ENCODE data around the gene PRKN.

PRKN gene

GRCh38 chr6:162651505-162651904 lies 76.1 kb downstream of the PRKN start:
- intact Hi-C loops (cut with DNase I; ENCODE audit: low total_unique reads) = no loop called here

GRCh38 chr6:162649271-162649670 lies 78.3 kb downstream of the PRKN start:
- Histone ChIP-seq H3K27me3 (no peaks in the 10 kb centered on the region), H3K4me3 (no peak overlapping the region), H3K9me3 (no peaks in the 10 kb centered on the region), H3K4me1 (no peaks in the 10 kb centered on the region), H3K36me3 (no peaks in the 10 kb centered on the region), H3K27ac (no peak overlapping the region)
- TF ChIP-seq, protein P1, sequence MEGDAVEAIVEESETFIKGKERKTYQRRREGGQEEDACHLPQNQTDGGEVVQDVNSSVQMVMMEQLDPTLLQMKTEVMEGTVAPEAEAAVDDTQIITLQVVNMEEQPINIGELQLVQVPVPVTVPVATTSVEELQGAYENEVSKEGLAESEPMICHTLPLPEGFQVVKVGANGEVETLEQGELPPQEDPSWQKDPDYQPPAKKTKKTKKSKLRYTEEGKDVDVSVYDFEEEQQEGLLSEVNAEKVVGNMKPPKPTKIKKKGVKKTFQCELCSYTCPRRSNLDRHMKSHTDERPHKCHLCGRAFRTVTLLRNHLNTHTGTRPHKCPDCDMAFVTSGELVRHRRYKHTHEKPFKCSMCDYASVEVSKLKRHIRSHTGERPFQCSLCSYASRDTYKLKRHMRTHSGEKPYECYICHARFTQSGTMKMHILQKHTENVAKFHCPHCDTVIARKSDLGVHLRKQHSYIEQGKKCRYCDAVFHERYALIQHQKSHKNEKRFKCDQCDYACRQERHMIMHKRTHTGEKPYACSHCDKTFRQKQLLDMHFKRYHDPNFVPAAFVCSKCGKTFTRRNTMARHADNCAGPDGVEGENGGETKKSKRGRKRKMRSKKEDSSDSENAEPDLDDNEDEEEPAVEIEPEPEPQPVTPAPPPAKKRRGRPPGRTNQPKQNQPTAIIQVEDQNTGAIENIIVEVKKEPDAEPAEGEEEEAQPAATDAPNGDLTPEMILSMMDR (IDR thresholded peaks at IDR 0.05) = no peak
- DNase-seq = no peak
- intact Hi-C loops (cut with DNase I; ENCODE audit: low total_unique reads) = no loop called here

More at GRCh38 chr6:162651505-162651904, 76.1 kb downstream of the PRKN start:
- TF ChIP-seq, protein P1 (IDR thresholded peaks at IDR 0.05) = no peak
- Histone ChIP-seq H3K36me3 (no peaks in the 10 kb centered on the region), H3K9me3 (no peaks in the 10 kb centered on the region), H3K4me1 (no peaks in the 10 kb centered on the region), H3K4me3 (no peak overlapping the region), H3K27ac (no peak overlapping the region), H3K27me3 (no peaks in the 10 kb centered on the region)
- no peak for DNase-seq

- intact Hi-C loops (cut with DNase I; ENCODE audit: low total_unique reads) = no loop called here
These were observed 83.4 kb downstream of the PRKN start for GRCh38 chr6:162644153-162644552.

DNA sequence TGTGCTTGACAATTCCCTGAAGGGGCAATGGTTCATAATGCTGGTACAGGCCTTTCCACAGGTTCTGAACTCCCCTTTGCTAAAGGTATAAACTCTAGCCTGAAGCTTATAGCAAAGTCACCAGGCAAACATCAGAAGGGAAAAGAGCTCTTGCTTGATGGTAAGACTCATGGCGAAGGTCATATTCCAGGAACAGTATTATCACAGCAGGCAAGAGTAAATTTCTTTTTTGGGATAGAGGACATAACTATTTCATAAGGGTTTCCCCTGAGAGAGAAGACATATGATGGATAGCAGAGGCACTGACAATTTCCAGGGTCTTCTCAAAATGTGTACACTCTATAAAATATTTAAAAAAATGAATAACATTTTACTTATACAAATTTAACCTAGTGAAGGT lies 86.8 kb downstream of the PRKN start:
- no peaks in the 10 kb centered on the region for H3K9me3 ChIP-seq

More at GRCh38 chr6:162644153-162644552, 83.4 kb downstream of the PRKN start:
- no peak overlapping the region for H3K4me3 ChIP-seq
- H3K27me3 ChIP-seq = no peaks in the 10 kb centered on the region
- no peaks in the 10 kb centered on the region for H3K9me3 ChIP-seq
- TF ChIP-seq, protein P1 (IDR thresholded peaks at IDR 0.05) = no peak
- peaks cover 0 to 3% (median 0%) of the 10 kb centered on the region in 4 donors for H3K4me1 ChIP-seq
- DNase-seq = no peak
- H3K27ac ChIP-seq = no peak overlapping the region
- no peaks in the 10 kb centered on the region for H3K36me3 ChIP-seq

DNA sequence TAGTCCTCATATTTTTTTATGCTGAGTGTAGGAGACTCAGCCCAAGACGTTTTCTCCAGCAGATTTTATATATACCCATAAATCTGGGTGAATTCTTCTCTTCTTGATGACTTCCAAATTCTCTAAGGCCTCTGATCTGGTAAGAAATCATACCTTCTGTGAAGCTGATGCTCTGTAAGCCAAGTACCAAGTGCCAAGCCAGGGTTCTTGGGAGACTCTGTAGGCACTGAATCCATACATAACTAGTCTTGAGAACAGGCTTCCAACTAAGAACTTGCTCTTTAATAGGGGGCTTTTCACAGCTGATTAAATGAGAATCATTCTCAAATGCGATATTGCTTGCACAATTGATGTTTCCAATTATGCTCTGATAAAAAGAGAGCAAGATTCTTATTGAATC lies 87.6 kb downstream of the PRKN start:
- Histone ChIP-seq H3K9me3 (no peaks in the 10 kb centered on the region), H3K27ac (no peak overlapping the region)
- TF ChIP-seq, protein P1 (IDR thresholded peaks at IDR 0.05) = no peak

More for the DNA sequence above, 86.8 kb downstream of the PRKN start:
- H3K27ac ChIP-seq = no peak overlapping the region
- no peak overlapping the region for H3K4me3 ChIP-seq
- no peaks in the 10 kb centered on the region for H3K36me3 ChIP-seq
- H3K4me1 ChIP-seq = peaks cover 0 to 9% (median 3%) of the 10 kb centered on the region in 4 donors
- DNase-seq = no peak
- H3K27me3 ChIP-seq = no peaks in the 10 kb centered on the region
- TF ChIP-seq, protein P1 (IDR thresholded peaks at IDR 0.05) = no peak
- intact Hi-C loops (cut with DNase I; ENCODE audit: low total_unique reads) = no loop called here

More for the DNA sequence above, 87.6 kb downstream of the PRKN start:
- Histone ChIP-seq H3K27me3 (no peaks in the 10 kb centered on the region), H3K4me3 (no peak overlapping the region), H3K4me1 (peaks cover 0 to 12% (median 3%) of the 10 kb centered on the region in 4 donors), H3K36me3 (no peaks in the 10 kb centered on the region)
- DNase-seq = no peak
- intact Hi-C loops (cut with DNase I; ENCODE audit: low total_unique reads) = no loop called here

Data from tibial artery (tissue), 4 donors.